GM12874 (cell line): Measurements from ENCODE around the gene SREBF1.
A peak's percentile ranks its signal among the peaks of the same experiment; 100 is the strongest.

Experiments
- TF ChIP-seq, protein P1 (sequence below): IDR thresholded peaks from 2 replicates; pipeline ENCODE4 v1.5.1; 2011; ENCODE audit warnings: low read depth, mild to moderate bottlenecking, control low read depth, low read length, moderate library complexity; ENCODE audit not compliant: insufficient read depth

SREBF1 gene

DNA sequence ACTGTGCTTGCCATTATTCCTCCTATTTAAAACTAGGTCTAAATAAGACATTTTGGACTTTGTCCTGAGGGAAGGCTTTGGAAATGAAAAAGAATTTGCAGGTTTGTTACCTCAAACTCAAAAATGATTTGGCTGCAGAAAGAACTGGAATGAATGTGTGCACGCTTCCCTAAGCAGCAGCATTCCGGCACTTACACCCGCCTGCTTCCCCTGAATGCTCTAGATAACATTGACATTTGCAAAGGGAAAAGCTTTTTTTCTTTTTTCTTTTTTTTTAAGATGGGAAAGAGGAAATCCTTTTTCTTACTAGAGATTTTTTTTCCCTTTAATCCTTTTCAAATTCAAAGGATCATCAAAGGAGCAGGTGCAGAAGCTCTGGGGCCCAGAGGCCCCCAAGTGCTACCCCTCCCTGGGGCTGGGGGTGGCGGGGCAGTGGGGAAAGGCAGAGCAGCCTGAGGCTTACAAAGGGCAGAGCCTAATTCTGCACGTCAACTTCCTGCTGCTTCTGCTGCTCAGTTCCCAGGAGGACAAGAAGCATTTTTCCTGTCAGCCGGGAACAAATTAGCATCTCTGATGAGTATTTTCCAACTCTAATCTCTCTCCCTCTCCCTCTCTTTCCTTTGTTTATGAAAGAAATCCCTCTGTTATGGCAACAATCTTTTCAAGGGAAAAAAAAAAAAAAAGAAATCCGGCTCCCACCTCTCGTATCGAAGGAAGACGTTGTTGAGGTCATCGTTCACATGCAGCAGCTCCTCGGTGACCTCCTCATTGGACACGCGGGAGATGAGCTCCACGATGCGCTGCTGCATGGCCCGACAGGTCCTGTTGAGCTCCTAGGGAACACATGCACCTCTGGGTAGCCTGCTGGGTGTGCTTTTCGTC, 32.1 kb upstream of the SREBF1 start:
- TF ChIP-seq, protein P1, sequence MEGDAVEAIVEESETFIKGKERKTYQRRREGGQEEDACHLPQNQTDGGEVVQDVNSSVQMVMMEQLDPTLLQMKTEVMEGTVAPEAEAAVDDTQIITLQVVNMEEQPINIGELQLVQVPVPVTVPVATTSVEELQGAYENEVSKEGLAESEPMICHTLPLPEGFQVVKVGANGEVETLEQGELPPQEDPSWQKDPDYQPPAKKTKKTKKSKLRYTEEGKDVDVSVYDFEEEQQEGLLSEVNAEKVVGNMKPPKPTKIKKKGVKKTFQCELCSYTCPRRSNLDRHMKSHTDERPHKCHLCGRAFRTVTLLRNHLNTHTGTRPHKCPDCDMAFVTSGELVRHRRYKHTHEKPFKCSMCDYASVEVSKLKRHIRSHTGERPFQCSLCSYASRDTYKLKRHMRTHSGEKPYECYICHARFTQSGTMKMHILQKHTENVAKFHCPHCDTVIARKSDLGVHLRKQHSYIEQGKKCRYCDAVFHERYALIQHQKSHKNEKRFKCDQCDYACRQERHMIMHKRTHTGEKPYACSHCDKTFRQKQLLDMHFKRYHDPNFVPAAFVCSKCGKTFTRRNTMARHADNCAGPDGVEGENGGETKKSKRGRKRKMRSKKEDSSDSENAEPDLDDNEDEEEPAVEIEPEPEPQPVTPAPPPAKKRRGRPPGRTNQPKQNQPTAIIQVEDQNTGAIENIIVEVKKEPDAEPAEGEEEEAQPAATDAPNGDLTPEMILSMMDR = no peak

DNA sequence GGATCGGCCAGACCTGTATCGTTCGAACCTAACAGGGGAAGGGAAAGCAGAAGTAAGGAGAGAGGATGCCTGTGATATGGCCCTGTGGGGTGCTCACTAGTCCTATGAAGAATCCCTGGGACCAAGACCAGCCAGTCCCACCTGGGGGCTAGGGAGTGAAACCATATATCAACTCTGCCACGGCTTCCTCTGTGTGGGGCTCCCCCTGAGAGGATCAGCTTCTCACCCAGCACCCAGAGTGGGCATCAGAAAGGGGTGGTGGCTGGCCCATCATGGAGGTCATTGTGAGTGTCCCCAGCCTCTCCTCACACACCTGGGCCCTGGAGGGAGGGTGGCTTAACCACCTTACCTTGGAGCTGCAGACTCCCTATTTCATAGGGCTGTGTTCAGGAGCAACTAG, 30.1 kb upstream of the SREBF1 start:
- TF ChIP-seq, protein P1 = no peak

DNA sequence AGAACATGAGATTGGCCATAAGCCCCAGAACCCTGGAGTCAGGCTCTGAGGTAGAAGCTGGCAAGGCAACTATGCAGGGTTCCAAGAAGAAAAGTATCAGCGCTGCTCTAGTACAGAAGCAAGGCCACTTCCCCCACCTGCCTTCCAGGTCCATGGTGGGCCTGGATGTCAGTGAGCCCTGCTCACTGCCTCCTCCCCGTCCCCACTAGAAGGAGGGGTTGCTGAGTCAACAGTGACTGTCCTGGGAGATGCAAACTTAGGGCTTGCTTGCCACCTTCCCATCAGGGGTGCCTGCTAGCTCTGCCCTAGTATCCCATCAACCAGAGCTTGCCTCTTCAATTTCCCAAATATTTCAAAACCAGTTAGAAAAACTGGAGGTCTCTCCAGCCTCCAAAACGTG, 29.6 kb upstream of the SREBF1 start:
- TF ChIP-seq, protein P1 = no peak

DNA sequence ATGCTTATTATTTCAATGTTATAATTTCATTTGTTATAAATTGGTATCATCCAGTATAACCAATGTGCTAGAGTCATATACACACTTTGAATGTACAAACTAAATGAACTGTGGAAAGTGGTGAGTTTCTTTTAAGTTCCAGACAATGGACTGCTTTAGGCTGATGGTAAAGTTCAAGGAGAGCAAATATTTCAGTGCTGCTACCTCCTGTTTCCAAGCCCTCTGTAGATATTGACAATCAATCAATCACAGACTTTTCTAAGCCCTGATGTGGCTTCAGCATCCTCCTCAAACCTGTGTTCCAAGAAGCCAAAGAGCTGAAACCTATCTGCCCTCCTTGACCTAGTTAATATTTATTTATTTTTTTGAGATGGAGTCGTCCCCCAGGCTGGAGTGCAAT, 28.2 kb upstream of the SREBF1 start:
- TF ChIP-seq, protein P1 = no peak

DNA sequence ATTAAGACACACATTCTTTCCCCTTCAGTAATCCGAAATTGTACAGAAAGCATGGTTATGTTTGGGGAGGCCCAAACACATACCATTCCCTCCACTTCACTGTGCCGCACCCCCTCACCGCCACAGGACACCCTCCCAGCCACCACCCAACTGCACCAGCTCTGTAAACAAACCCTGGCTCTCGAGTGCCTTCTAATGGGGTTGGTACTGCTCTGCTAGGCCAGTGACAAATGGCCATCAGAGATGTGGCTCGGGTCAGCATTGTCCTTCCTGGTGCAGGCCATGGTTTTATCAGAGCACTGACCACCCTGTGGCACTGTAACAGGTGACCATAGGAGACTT, 24.0 kb upstream of the SREBF1 start:
- TF ChIP-seq, protein P1 = no peak

DNA sequence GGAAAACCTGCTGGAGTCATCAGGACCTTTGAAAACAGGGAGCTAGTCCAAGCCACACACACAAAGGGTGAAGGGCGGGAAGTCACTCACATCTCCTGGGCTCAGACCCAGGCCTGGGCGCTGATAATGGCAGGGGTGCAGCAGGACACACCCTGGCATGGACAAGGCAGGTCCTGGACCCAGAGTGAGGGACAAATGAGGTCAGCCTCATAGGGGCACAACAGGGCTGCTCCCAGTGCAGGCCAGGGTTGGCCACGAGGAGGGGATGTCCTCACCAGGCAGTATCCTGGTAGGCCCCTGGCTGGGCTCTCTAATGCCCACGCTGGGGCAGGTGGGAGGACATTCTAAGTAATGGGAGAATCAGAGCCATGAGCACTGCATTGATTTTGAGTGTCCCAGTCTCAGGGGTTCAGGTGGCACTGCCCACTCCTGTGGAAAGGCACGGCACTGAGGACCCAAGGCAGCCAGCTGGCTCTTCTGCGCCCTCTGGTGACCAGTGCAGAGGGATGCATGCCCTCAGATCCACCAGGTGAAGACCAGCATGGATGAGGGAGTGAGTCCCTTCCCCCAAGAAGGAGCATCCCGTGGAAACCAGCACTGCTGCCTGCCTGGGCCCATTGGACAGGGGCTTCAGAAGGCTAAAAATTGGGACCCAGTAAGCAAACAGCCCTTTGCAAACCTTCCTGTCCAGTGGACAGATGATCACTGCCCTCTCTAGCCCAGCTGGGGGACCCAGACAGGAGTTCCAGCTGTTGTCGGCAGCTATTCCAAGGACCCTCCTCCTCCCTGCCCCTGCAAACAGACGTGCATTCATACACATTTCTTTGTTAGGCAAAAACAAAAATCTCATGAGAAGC, 23.4 kb upstream of the SREBF1 start:
- TF ChIP-seq, protein P1 = peak; percentile 98

DNA sequence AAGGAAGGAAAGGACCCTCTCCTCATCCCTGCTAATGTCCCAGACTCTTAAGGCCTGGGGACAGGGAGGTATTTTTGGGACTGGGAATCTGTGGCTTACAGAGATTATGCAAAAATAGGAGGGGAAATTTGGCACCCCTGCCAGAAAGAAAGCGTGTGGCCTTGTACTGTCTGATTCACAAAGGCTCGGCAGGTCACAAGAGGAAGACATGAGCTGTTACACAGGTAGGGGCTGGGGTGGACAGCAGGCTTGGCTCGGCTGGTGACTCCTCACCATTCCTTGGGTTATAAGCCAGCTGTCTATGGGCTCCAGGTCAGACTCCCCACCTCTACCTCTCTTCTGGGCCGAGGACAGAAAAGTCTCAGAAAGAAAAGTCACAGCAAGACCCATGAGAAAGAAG, 20.7 kb upstream of the SREBF1 start:
- TF ChIP-seq, protein P1 = no peak
